Ishikawa (cell line): Measurements from ENCODE around the gene RAB6B.

Source experiments
- CEBPB ChIP-seq: IDR thresholded peaks from 2 replicates; pipeline ENCODE4 v1.6.1; 2012
- CREB1 ChIP-seq: IDR thresholded peaks from 2 replicates; pipeline ENCODE4 v1.6.1; 2012; ENCODE audit warnings: low read depth
- EGR1 ChIP-seq: IDR thresholded peaks from 2 replicates; pipeline ENCODE4 v1.6.1; 2012
- EP300 ChIP-seq: IDR thresholded peaks from 2 replicates; pipeline ENCODE4 v1.6.1; 2012; ENCODE audit warnings: borderline replicate concordance
- FOXM1 ChIP-seq: IDR thresholded peaks from 2 replicates; pipeline ENCODE4 v1.6.1; 2012; ENCODE audit warnings: low read depth, borderline replicate concordance
- NFIC ChIP-seq: IDR thresholded peaks from 2 replicates; pipeline ENCODE4 v1.6.1; 2012
- RAD21 ChIP-seq: IDR thresholded peaks from 2 replicates; pipeline ENCODE4 v1.6.1; 2012; ENCODE audit warnings: low read depth
- REST ChIP-seq: IDR thresholded peaks from 2 replicates; pipeline ENCODE4 v1.6.1; 2012; ENCODE audit warnings: low read depth, mild to moderate bottlenecking
- TAF1 ChIP-seq: IDR thresholded peaks from 2 replicates; pipeline ENCODE4 v1.6.1; 2012; ENCODE audit warnings: low read depth, mild to moderate bottlenecking
- TCF12 ChIP-seq: IDR thresholded peaks from 2 replicates; pipeline ENCODE4 v1.6.1; 2012; ENCODE audit warnings: low read depth
- TEAD4 ChIP-seq: IDR thresholded peaks from 2 replicates; pipeline ENCODE4 v1.6.1; 2012
- USF1 ChIP-seq: IDR thresholded peaks from 2 replicates; pipeline ENCODE4 v1.6.1; 2012
- YY1 ChIP-seq: IDR thresholded peaks from 2 replicates; pipeline ENCODE4 v1.6.1; 2012; ENCODE audit warnings: low read depth
- ZBTB7A ChIP-seq: IDR thresholded peaks from 2 replicates; pipeline ENCODE4 v1.6.1; 2012; ENCODE audit warnings: low read depth
- TF ChIP-seq, protein P1 (sequence below): IDR thresholded peaks from 2 replicates; pipeline ENCODE4 v1.6.1; 2012

Gene RAB6B

DNA sequence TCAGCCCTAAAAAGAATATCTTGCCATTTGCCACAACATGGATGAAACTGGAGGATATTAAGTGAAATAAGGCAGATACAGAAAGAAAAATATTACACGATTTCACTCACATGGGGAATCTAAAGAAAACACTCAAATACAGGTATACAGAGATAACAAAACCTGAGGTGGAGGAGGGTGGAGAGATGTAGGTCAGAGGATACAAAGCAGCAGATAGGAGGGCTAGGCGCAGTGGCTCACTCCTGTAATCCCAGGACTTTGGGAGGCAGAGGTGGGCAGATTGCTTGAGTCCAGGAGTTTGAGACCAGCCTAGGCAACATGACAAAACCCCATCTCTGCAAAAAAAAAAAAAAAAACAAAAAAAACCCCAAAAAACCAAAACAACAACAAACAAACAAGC is 113.2 kb downstream of the RAB6B start:
- TF ChIP-seq YY1, result no peak
- TF ChIP-seq TEAD4, result no peak
- TF ChIP-seq CEBPB, result no peak

DNA sequence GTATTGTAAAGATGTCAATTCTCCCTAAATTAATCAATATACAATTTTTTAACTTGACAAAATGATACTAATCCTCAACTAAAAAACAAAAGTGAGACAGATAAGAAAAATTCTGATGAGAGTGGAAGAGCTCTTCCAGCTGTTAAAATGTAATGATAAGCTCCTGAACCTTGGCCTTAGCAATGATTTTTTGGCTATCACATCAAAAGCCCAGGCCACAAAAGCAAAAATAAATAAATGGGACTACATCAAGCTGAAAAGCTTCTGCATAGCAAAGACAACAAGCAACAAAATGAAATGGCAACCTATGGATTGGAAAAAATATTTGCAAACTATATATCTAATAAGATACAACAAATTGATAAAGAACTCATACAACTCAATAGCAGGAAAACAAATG is 114.1 kb downstream of the RAB6B start:
- TF ChIP-seq FOXM1 (no peak), TEAD4 (no peak), REST (no peak), CREB1 (no peak), CEBPB (no peak), USF1 (no peak), TCF12 (no peak)

- TF ChIP-seq RAD21 (no peak), USF1 (no peak), CEBPB (no peak), TAF1 (no peak), YY1 (no peak), CREB1 (no peak), NFIC (no peak)
Measured at GRCh38 chr3:133779626-133780203, 116.0 kb downstream of the RAB6B start.

DNA sequence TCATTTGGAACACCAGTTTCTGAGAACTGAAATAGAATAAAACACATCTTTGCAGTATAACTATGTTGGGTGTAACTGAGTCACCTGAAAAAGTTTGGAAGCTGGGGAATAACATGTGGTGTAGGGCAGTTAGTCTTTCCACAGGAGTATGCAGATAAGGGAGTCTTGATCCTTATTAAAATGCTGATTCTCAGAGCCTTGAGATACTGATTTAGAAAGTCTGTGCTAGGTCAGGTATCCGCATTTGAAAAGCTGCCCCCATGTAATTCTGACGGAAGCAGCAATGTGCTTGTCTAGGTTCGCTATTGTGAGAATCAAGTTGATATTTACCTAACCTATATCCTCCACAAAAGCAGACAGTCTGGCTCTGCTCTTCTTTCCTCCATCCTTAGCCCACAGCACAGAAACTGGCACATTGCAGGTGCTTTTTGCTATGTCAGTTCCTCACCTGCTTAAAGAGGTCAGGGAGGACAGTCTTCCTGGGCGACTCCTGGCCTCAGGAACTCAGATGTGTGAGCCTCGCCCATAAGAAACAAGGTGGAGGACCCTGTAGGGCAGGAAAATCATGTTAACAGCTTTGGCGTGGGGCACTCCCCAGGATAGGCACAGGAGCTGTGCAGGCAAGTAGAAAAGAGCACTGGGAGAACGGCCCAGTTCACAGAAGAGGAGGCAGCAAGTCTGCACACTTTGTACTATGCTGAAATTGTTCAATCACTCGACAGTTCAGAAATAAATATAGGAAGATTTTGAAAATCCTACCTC is 117.7 kb downstream of the RAB6B start:
- TF ChIP-seq RAD21 (no peak), FOXM1 (no peak), EGR1 (no peak), REST (no peak), USF1 (no peak), YY1 (no peak), CEBPB (no peak), TCF12 (no peak), EP300 (no peak), TAF1 (no peak), NFIC (no peak), ZBTB7A (no peak), TEAD4 (no peak), CREB1 (no peak)
- TF ChIP-seq, protein P1, sequence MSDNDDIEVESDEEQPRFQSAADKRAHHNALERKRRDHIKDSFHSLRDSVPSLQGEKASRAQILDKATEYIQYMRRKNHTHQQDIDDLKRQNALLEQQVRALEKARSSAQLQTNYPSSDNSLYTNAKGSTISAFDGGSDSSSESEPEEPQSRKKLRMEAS, result no peak

GRCh38 chr3:133776794-133777438 is 118.8 kb downstream of the RAB6B start:
- TF ChIP-seq TCF12 (no peak), REST (no peak), ZBTB7A (no peak), EP300 (no peak), TEAD4 (no peak), RAD21 (no peak), FOXM1 (no peak), NFIC (no peak), USF1 (no peak), CREB1 (no peak), EGR1 (no peak), CEBPB (no peak), TAF1 (no peak)
- TF ChIP-seq, protein P1, result no peak
